ENCODE data around the gene TNS3. TPM values are rescaled to one million over a fixed set of nuclear protein-coding genes. Genes with fewer than 3 reads are reported as not detected.

Gene TNS3
- total and polyA plus RNA-seq, 2 of the 13 experiments (the other 11 are each of a cell fraction or from before 2014, with no cell fraction given), result 52.9 to 55.7 TPM

- TF ChIP-seq ZBTB40 (IDR thresholded peaks at IDR 0.05) (no peak), ZBTB40 (CRISPR knock-in tag; IDR thresholded peaks at IDR 0.05) (no peak), PLSCR1 (CRISPR knock-in tag; IDR thresholded peaks at IDR 0.05; ENCODE audit: borderline replicate concordance) (no peak), RAD21 (CRISPR knock-in tag; IDR thresholded peaks at IDR 0.05) (no peak), DDIT3 (CRISPR knock-in tag; IDR thresholded peaks at IDR 0.05) (no peak), CTCF (CRISPR knock-in tag; IDR thresholded peaks at IDR 0.05) (no peak)
Observed at GRCh38 chr7:47521011-47521795, 60.7 kb downstream of the TNS3 start (continued).

All from HepG2 (cell line).